M059J (cell line): Measurements from ENCODE around the gene CHAC1. TPM values are rescaled to one million over a fixed set of nuclear protein-coding genes. Genes with fewer than 3 reads are reported as not detected.

Experiments used
- DNase-seq: peaks from one replicate; pipeline ENCODE4 v3.0.0-alpha.2; 2012; ENCODE audit warnings: low read depth
- total RNA-seq: library from RNA; depleted of rRNA; stranded (reverse); fragments of >200 nt; shearing (Covaris generic); gene quantifications from 2 replicates; pipeline ENCODE4 v1.2.3, GENCODE V29; 2014; rRNA removed

CHAC1 gene
- total RNA-seq, 1 experiment from 2014 or later, result 7.4 TPM

GRCh38 chr15:40985541-40986330 lies 32.5 kb downstream of the CHAC1 start:
- peak; percentile 69 for DNase-seq

- no peak for DNase-seq
These were observed 33.5 kb downstream of the CHAC1 start for GRCh38 chr15:40986820-40987219.

GRCh38 chr15:40988156-40988555 lies 34.9 kb downstream of the CHAC1 start:
- no peak for DNase-seq

GRCh38 chr15:40990080-40990479 lies 36.8 kb downstream of the CHAC1 start:
- no peak for DNase-seq

- no peak for DNase-seq
These were observed 37.5 kb downstream of the CHAC1 start for GRCh38 chr15:40990789-40991188.

GRCh38 chr15:40991355-40991754 lies 38.1 kb downstream of the CHAC1 start:
- DNase-seq, result no peak

GRCh38 chr15:40992241-40992741 lies 39.0 kb downstream of the CHAC1 start:
- DNase-seq, result peak; percentile 13

- DNase-seq, result no peak
These were observed 39.6 kb downstream of the CHAC1 start for GRCh38 chr15:40992825-40993224.

GRCh38 chr15:40995656-40996055 lies 42.4 kb downstream of the CHAC1 start:
- no peak for DNase-seq

- DNase-seq, result peak; percentile 77
These were observed 45.9 kb downstream of the CHAC1 start for GRCh38 chr15:40999190-40999589.

- peak; percentile 43 for DNase-seq
These were observed 48.4 kb downstream of the CHAC1 start for GRCh38 chr15:41001524-41002214.

GRCh38 chr15:41004490-41004889 lies 51.2 kb downstream of the CHAC1 start:
- DNase-seq, result no peak

Other genes starting within 250 kb of the CHAC1 start
- gene RMDN3, start 198.2 kb upstream of the CHAC1 start, total RNA-seq, result 13.5 and 19.2 TPM in 2 replicates
- gene GCHFR, start 189.4 kb upstream of the CHAC1 start, total RNA-seq, result 42.0 and 45.9 TPM in 2 replicates
- gene C15orf62, start 183.5 kb upstream of the CHAC1 start, total RNA-seq, result 0.05 and 0.49 TPM in 2 replicates
- 45.9 and 60.7 TPM in 2 replicates for gene ZFYVE19, start 146.4 kb upstream of the CHAC1 start, total RNA-seq
- gene DNAJC17, start 146.0 kb upstream of the CHAC1 start, total RNA-seq, result 26.1 and 31.5 TPM in 2 replicates
- gene PPP1R14D, start 124.8 kb upstream of the CHAC1 start, total RNA-seq, result not detected in 2 replicates
- gene SPINT1, start 109.4 kb upstream of the CHAC1 start, total RNA-seq, result 8.3 and 15.5 TPM in 2 replicates
- gene RHOV, start 79.2 kb upstream of the CHAC1 start, total RNA-seq, result 0.12 TPM in 1 of 2 replicates, not detected in the other
- 17.6 and 29.9 TPM in 2 replicates for gene VPS18, start 59.0 kb upstream of the CHAC1 start, total RNA-seq
- 0.10 TPM in 1 of 2 replicates, not detected in the other for gene DLL4, start 24.1 kb upstream of the CHAC1 start, total RNA-seq
- gene INO80, start 162.8 kb downstream of the CHAC1 start, total RNA-seq, result 9.0 and 18.9 TPM in 2 replicates